Ovary (tissue), 3 donors: ENCODE measurements around the gene WDR73.

Experiments used
- EP300 ChIP-seq: sonication (generic); formaldehyde crosslinking; IDR thresholded peaks from one replicate; pipeline ENCODE4 v1.6.1; 2017; ENCODE audit warnings: antibody characterized with exemption
- POLR2A ChIP-seq: fragments of 450-650 bp; IDR thresholded peaks from one replicate; pipeline ENCODE4 v1.6.1; 2017; ENCODE audit warnings: antibody characterized with exemption, mild to moderate bottlenecking, moderate library complexity
- TF ChIP-seq, protein P1 (sequence below), 3 donors: fragments of 450-650 bp in 2 of 3; fragments of 200-600 bp in 1 of 3; IDR thresholded peaks; one replicate each; pipeline versions ENCODE4 v1.5.1 to v1.8.0; 2016 to 2022; ENCODE audit warnings: antibody characterized with exemption in 3 of 3, mild to moderate bottlenecking in 1 of 3
- donor health status: DM: no; HTN: no; CAD: no.

DNA sequence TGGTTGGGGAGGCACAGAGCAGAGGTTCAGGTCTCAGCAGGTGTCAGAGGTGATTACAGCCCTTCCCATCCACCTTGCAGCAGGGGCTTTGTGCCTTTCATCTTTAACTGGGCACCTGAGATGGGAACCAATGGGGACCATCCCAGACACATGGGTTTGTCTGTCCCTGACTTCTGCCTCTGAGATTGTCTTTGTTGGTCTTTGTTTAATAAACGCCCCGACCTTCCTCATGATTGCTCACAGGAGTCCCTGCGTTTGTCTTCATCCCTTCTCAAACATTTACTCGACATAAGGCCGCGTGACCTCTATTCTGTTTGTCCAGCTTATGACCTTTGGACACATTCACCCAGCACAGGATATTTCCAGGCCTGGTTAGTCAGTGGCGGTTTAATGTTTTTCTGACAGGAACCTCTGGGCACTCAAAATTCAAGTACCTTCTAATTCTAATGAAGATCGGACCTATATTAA, 47.4 kb downstream of the WDR73 start:
- TF ChIP-seq, protein P1, sequence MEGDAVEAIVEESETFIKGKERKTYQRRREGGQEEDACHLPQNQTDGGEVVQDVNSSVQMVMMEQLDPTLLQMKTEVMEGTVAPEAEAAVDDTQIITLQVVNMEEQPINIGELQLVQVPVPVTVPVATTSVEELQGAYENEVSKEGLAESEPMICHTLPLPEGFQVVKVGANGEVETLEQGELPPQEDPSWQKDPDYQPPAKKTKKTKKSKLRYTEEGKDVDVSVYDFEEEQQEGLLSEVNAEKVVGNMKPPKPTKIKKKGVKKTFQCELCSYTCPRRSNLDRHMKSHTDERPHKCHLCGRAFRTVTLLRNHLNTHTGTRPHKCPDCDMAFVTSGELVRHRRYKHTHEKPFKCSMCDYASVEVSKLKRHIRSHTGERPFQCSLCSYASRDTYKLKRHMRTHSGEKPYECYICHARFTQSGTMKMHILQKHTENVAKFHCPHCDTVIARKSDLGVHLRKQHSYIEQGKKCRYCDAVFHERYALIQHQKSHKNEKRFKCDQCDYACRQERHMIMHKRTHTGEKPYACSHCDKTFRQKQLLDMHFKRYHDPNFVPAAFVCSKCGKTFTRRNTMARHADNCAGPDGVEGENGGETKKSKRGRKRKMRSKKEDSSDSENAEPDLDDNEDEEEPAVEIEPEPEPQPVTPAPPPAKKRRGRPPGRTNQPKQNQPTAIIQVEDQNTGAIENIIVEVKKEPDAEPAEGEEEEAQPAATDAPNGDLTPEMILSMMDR (IDR thresholded peaks at IDR 0.05) = no peak
- TF ChIP-seq POLR2A (no peak), EP300 (no peak)
